ENCODE measurements around the gene GYPE. TPM values are rescaled to one million over a fixed set of nuclear protein-coding genes. Genes with fewer than 3 reads are reported as not detected.
"Not testable (repeated sequence)": the region's sequence is repeated elsewhere in the genome, so short reads cannot be mapped to it uniquely, and the experiment has no call there.

Gene GYPE
- total RNA-seq, 1 donor = under 0.01 TPM

DNA sequence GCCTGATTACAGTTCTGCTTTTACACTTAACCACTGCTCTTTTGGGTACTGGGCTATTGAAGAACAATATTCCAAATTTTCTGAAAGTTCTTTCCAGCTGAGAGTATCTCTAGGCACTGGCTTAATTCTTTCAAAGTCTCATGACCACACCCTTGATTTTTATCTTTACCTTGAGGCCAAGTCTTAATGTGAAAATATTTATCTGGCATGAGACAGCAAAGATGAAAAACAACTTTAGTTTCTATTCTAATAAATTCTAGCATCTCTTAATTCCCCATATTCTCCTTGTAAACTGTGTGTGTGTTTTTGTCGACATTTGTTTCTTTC is 61.9 kb downstream of the GYPE start:
- H2AFZ ChIP-seq (ENCODE audit: low read length); H3K4me3 ChIP-seq (ENCODE audit: insufficient read depth, low read length); H3K79me2 ChIP-seq (ENCODE audit: insufficient read depth, low read length); H3K4me2 ChIP-seq (ENCODE audit: insufficient read depth, low read length); H3K36me3 ChIP-seq (ENCODE audit: insufficient read depth, low read length); H3K4me1 ChIP-seq (ENCODE audit: insufficient read depth, low read length); H3K9me3 ChIP-seq (ENCODE audit: low read depth, low read length); DNase-seq (ENCODE audit: insufficient read length, low spot score, missing footprints); H3K27me3 ChIP-seq (ENCODE audit: insufficient read depth, low read length); H4K20me1 ChIP-seq (ENCODE audit: insufficient read depth, low read length); H3K27ac ChIP-seq (ENCODE audit: low read depth, low read length): not testable (repeated sequence)

DNA sequence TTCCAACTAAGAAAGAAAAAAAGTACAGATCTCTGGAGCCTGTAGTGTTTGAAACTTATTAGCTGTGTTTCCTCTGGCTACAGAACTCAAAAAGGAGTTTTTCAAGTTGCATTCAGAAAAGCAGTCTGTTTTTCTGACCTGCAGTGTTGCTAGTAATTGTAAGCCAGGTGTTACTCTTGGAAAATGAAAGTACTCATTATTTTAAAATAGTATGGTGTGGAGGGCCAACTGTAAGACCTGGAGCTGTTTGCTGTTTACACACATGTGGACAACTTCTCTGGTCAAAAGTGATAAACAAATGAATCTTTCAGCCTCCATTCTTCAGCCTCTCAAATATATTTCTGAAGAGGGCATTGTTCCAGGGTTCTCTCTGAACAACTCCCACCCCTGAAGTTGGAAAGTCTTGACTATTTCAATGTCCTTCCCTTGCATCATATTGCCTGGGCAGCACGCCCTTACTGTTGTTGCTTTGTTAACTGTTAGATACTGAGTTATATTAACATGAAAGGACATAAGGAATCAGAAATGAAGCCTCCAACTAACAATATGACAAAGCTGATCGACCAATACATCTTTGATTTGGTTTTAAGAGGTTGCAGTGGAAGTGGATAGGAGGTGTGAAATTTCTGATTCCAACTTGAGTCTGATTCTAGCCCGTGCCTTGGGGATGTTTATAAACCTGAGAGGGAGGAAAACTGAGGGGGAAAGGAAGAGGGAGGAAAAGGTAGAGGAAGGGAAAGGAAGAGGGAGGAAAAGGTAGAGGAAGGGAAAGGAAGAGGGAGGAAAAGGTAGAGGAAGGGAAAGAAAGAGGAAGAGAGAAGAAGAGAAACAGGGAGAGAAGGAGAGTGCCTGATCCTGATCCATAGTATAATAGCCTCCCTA is 62.5 kb downstream of the GYPE start:
- H2AFZ ChIP-seq (ENCODE audit: low read length); DNase-seq (ENCODE audit: insufficient read length, low spot score, missing footprints); H3K9me3 ChIP-seq (ENCODE audit: low read depth, low read length); H3K4me1 ChIP-seq (ENCODE audit: insufficient read depth, low read length); H3K27me3 ChIP-seq (ENCODE audit: insufficient read depth, low read length); H3K36me3 ChIP-seq (ENCODE audit: insufficient read depth, low read length); H3K27ac ChIP-seq (ENCODE audit: low read depth, low read length); H4K20me1 ChIP-seq (ENCODE audit: insufficient read depth, low read length); H3K79me2 ChIP-seq (ENCODE audit: insufficient read depth, low read length); H3K4me2 ChIP-seq (ENCODE audit: insufficient read depth, low read length); H3K4me3 ChIP-seq (ENCODE audit: insufficient read depth, low read length): not testable (repeated sequence)

DNA sequence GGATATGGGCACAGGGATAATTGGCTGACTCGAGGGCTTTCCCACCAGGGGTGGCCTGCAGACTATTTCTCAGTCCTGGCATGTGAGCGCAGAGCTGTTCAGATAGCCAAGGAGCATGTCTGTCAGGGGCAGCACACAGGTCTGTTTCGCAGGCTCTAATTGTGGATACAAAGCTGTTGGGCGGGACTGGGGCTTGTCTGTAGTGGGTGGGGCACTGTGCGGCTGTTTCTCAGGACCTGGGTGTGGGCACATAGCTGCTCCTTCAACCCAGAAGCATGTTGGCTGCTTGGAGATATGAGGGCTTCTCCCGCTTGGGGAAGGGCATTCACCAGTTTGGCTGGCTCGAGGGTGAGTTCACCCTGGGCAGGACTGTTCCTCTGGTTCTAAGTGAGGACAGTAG is 65.9 kb downstream of the GYPE start:
- H2AFZ ChIP-seq (ENCODE audit: low read length); H3K9me3 ChIP-seq (ENCODE audit: low read depth, low read length); H3K4me3 ChIP-seq (ENCODE audit: insufficient read depth, low read length); H3K4me1 ChIP-seq (ENCODE audit: insufficient read depth, low read length); H3K27ac ChIP-seq (ENCODE audit: low read depth, low read length); DNase-seq (ENCODE audit: insufficient read length, low spot score, missing footprints); H3K4me2 ChIP-seq (ENCODE audit: insufficient read depth, low read length); H4K20me1 ChIP-seq (ENCODE audit: insufficient read depth, low read length); H3K79me2 ChIP-seq (ENCODE audit: insufficient read depth, low read length); H3K27me3 ChIP-seq (ENCODE audit: insufficient read depth, low read length); H3K36me3 ChIP-seq (ENCODE audit: insufficient read depth, low read length): not testable (repeated sequence)

DNA sequence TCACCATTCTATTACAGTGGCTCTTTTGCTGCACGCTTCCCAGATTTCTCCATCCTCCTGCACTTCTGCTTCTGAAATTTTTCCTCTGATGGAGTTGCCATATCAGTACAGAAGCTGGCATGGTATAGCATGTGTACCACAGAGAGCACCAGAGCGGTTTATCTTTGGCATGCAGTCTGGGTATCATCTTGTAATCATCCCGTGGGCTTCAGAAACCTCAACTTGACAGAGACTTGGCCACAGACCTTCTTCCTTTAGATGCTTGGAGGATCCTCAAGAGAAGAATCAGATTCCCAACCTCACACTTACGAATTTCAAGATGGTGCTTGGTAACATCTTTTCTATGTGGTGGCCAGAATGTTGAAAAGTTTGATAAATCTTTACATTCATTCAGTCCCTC is 71.2 kb downstream of the GYPE start:
- H3K9me3 ChIP-seq (ENCODE audit: low read depth, low read length); H2AFZ ChIP-seq (ENCODE audit: low read length); H4K20me1 ChIP-seq (ENCODE audit: insufficient read depth, low read length); H3K79me2 ChIP-seq (ENCODE audit: insufficient read depth, low read length); H3K27ac ChIP-seq (ENCODE audit: low read depth, low read length); DNase-seq (ENCODE audit: insufficient read length, low spot score, missing footprints); H3K4me3 ChIP-seq (ENCODE audit: insufficient read depth, low read length); H3K4me1 ChIP-seq (ENCODE audit: insufficient read depth, low read length); H3K27me3 ChIP-seq (ENCODE audit: insufficient read depth, low read length); H3K36me3 ChIP-seq (ENCODE audit: insufficient read depth, low read length); H3K4me2 ChIP-seq (ENCODE audit: insufficient read depth, low read length): not testable (repeated sequence)

DNA sequence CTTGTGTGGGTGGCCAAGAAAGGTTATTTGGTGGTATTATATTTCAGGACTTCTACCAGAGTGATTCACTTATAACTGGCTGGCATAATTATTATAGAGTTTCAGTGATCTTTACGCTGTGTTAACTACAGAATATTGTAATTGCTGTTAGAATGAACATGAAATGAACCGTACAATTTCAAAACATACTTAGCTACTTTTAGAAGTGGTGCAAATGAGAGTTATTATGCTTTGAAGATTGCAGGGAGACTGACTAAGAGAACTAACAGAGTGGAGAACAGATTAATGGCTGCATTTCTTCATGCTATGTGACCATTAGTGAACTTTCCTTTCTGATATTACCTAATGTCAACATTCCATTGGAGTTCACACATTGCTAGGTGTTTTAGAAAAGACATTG is 71.7 kb downstream of the GYPE start:
- not testable (repeated sequence) for H3K36me3 ChIP-seq (ENCODE audit: insufficient read depth, low read length); H3K27ac ChIP-seq (ENCODE audit: low read depth, low read length); H4K20me1 ChIP-seq (ENCODE audit: insufficient read depth, low read length); DNase-seq (ENCODE audit: insufficient read length, low spot score, missing footprints); H3K4me1 ChIP-seq (ENCODE audit: insufficient read depth, low read length); H2AFZ ChIP-seq (ENCODE audit: low read length); H3K27me3 ChIP-seq (ENCODE audit: insufficient read depth, low read length); H3K79me2 ChIP-seq (ENCODE audit: insufficient read depth, low read length); H3K4me3 ChIP-seq (ENCODE audit: insufficient read depth, low read length); H3K9me3 ChIP-seq (ENCODE audit: low read depth, low read length); H3K4me2 ChIP-seq (ENCODE audit: insufficient read depth, low read length)

DNA sequence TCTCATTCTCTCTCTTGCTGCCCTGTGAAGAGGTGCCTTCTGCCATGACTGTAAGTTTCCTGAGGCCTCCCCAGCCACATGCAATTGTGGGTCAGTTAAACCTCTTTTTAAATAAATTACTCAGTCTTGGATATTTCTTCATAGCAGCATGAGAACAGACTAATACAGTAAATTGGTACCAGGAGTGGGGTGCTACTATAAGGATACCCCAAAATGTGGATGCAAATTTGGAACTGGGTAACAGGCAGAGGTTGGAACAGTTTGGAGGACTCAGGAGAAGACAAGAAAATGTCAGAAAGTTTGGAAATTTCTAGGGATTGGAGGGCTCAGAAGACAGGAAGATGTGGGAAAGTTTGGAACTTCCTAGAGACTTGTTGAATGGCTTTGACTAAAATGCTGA is 74.8 kb downstream of the GYPE start:
- H3K79me2 ChIP-seq (ENCODE audit: insufficient read depth, low read length); H3K4me3 ChIP-seq (ENCODE audit: insufficient read depth, low read length); H3K27ac ChIP-seq (ENCODE audit: low read depth, low read length); H3K9me3 ChIP-seq (ENCODE audit: low read depth, low read length); H3K4me1 ChIP-seq (ENCODE audit: insufficient read depth, low read length); H4K20me1 ChIP-seq (ENCODE audit: insufficient read depth, low read length); H2AFZ ChIP-seq (ENCODE audit: low read length); H3K4me2 ChIP-seq (ENCODE audit: insufficient read depth, low read length); H3K27me3 ChIP-seq (ENCODE audit: insufficient read depth, low read length); DNase-seq (ENCODE audit: insufficient read length, low spot score, missing footprints); H3K36me3 ChIP-seq (ENCODE audit: insufficient read depth, low read length): not testable (repeated sequence)

DNA sequence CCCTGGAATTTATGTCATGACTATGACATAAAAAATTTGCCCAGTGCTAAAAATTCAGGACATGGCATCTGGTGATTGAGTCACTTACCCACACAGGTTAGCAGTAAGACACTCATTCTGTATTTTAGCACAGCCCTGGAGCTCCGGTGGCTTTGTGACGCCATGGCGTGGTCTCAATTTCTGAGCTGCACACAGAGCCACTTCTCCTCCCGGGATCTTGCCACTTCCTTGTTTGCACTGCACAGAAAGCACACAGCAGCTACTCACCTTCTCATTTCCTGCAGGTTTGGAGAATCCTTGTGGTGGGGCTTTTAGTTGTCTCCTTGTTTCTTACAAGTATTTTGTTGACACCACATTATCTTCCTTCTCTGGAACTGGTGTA is 76.1 kb downstream of the GYPE start:
- H2AFZ ChIP-seq (ENCODE audit: low read length); H3K4me3 ChIP-seq (ENCODE audit: insufficient read depth, low read length); H3K4me2 ChIP-seq (ENCODE audit: insufficient read depth, low read length); H3K27ac ChIP-seq (ENCODE audit: low read depth, low read length); H3K4me1 ChIP-seq (ENCODE audit: insufficient read depth, low read length); H3K79me2 ChIP-seq (ENCODE audit: insufficient read depth, low read length); H3K27me3 ChIP-seq (ENCODE audit: insufficient read depth, low read length); H3K36me3 ChIP-seq (ENCODE audit: insufficient read depth, low read length); H3K9me3 ChIP-seq (ENCODE audit: low read depth, low read length); H4K20me1 ChIP-seq (ENCODE audit: insufficient read depth, low read length); DNase-seq (ENCODE audit: insufficient read length, low spot score, missing footprints): not testable (repeated sequence)

Other genes with a start within 250 kb of the GYPE start
- gene FREM3, start 204.9 kb downstream of the GYPE start, total RNA-seq = not detected in 2 replicates
- not detected in 2 replicates for gene GYPB, start 113.8 kb upstream of the GYPE start, total RNA-seq
- gene GYPA, start 235.2 kb upstream of the GYPE start, total RNA-seq = not detected in 2 replicates

Measured in osteoblast (primary cell).